ENCODE data around the gene PANK1.
A peak's percentile ranks its signal among the peaks of the same experiment; 100 is the strongest.
"Not testable (repeated sequence)": the region's sequence is repeated elsewhere in the genome, so short reads cannot be mapped to it uniquely, and the experiment has no call there.

Gene PANK1

GRCh38 chr10:89651916-89652573 is 7.0 kb upstream of the PANK1 start:
- no peak for DNase-seq (ENCODE audit: low read depth)

GRCh38 chr10:89651205-89651915 is 6.3 kb upstream of the PANK1 start:
- DNase-seq (ENCODE audit: low read depth) = no peak

- no peak for DNase-seq (ENCODE audit: low read depth)
These were observed 4.0 kb upstream of the PANK1 start for GRCh38 chr10:89649051-89649450.

- no peak for DNase-seq (ENCODE audit: low read depth)
These were observed 3.0 kb upstream of the PANK1 start for GRCh38 chr10:89648074-89648473.

GRCh38 chr10:89646889-89647657 is 2.0 kb upstream of the PANK1 start:
- DNase-seq (ENCODE audit: low read depth) = no peak

- no peak for DNase-seq (ENCODE audit: low read depth)
These were observed 715 bp upstream of the PANK1 start for GRCh38 chr10:89645742-89646172.

- no peak for DNase-seq (ENCODE audit: low read depth)
These were observed 413 bp downstream of the PANK1 start for GRCh38 chr10:89644691-89644966.

- peak; percentile 34 for DNase-seq (ENCODE audit: low read depth)
These were observed 991 bp downstream of the PANK1 start for GRCh38 chr10:89643812-89644690.

- DNase-seq (ENCODE audit: low read depth) = no peak
These were observed 1.6 kb downstream of the PANK1 start for GRCh38 chr10:89643431-89643811.

GRCh38 chr10:89642193-89642592 is 2.8 kb downstream of the PANK1 start:
- no peak for DNase-seq (ENCODE audit: low read depth)

GRCh38 chr10:89640241-89640640 is 4.8 kb downstream of the PANK1 start:
- no peak for DNase-seq (ENCODE audit: low read depth)

GRCh38 chr10:89639326-89639725 is 5.7 kb downstream of the PANK1 start:
- DNase-seq (ENCODE audit: low read depth) = no peak

- no peak for DNase-seq (ENCODE audit: low read depth)
These were observed 7.9 kb downstream of the PANK1 start for GRCh38 chr10:89637113-89637512.

- DNase-seq (ENCODE audit: low read depth) = no peak
These were observed 10.4 kb downstream of the PANK1 start for GRCh38 chr10:89634637-89635036.

- no peak for DNase-seq (ENCODE audit: low read depth)
These were observed 11.6 kb downstream of the PANK1 start for GRCh38 chr10:89633484-89633883.

GRCh38 chr10:89632824-89633223 is 12.2 kb downstream of the PANK1 start:
- no peak for DNase-seq (ENCODE audit: low read depth)

GRCh38 chr10:89627830-89628229 is 17.2 kb downstream of the PANK1 start:
- DNase-seq (ENCODE audit: low read depth) = no peak

GRCh38 chr10:89625041-89625765 is 19.8 kb downstream of the PANK1 start:
- DNase-seq (ENCODE audit: low read depth) = no peak

GRCh38 chr10:89624020-89624419 is 21.0 kb downstream of the PANK1 start:
- DNase-seq (ENCODE audit: low read depth) = no peak

GRCh38 chr10:89622151-89622550 is 22.9 kb downstream of the PANK1 start:
- DNase-seq (ENCODE audit: low read depth) = no peak

GRCh38 chr10:89621438-89621837 is 23.6 kb downstream of the PANK1 start:
- no peak for DNase-seq (ENCODE audit: low read depth)

- DNase-seq (ENCODE audit: low read depth) = not testable (repeated sequence)
These were observed 24.7 kb downstream of the PANK1 start for GRCh38 chr10:89620296-89620695.

Data from stimulated activated CD8-positive, alpha-beta memory T cell treated with anti-CD3 and anti-CD28 coated beads, Interleukin-12 subunit alpha, Interleukin-12 subunit beta, amount 100 ng/mL, for 1 hour (primary cell).